HL-60 (cell line): Measurements from ENCODE around the gene CLCN7.

Experiments used
- DNase-seq, 2 experiments: peaks; one replicate each; pipeline ENCODE4 v3.0.0-alpha.2; 2010 to 2020; ENCODE audit warnings: low read depth in 1 of 2, low spot score in 1 of 2
- H3K27ac ChIP-seq: fragments of 250-450 bp; sonication (Bioruptor Pico); replicated peaks from 2 replicates; pipeline ENCODE4 v1.5.1; 2020; ENCODE audit warnings: mild to moderate bottlenecking, moderate library complexity
- H3K27me3 ChIP-seq: fragments of 250-450 bp; sonication (Bioruptor Pico); 2 replicates; pipeline ENCODE4 v1.5.1; 2021; ENCODE audit warnings: mild to moderate bottlenecking, moderate library complexity; ENCODE audit not compliant: insufficient read depth, poor library complexity, severe bottlenecking
- H3K4me3 ChIP-seq: replicated peaks from 2 replicates; pipeline ENCODE4 v1.5.1; 2011; ENCODE audit warnings: mild to moderate bottlenecking, control low read depth, low read length; ENCODE audit not compliant: insufficient read depth
- CTCF ChIP-seq: IDR thresholded peaks from one replicate; pipeline ENCODE4 v1.5.1; 2011; ENCODE audit warnings: low read length, control low read depth, inconsistent platforms; ENCODE audit not compliant: insufficient read depth
- GABPA ChIP-seq: IDR thresholded peaks from 2 replicates; pipeline ENCODE4 v1.6.1; 2012; ENCODE audit warnings: low read depth
- POLR2AphosphoS5 ChIP-seq: IDR thresholded peaks from 2 replicates; pipeline ENCODE4 v1.6.1; 2012; ENCODE audit warnings: low read depth
- REST ChIP-seq: IDR thresholded peaks from 2 replicates; pipeline ENCODE4 v1.6.1; 2012; ENCODE audit warnings: low read depth; ENCODE audit not compliant: insufficient replicate concordance
- SPI1 ChIP-seq: IDR thresholded peaks from 2 replicates; pipeline ENCODE4 v1.6.1; 2012; ENCODE audit warnings: low read depth, mild to moderate bottlenecking, borderline replicate concordance
- long read RNA-seq: library from polyadenylated mRNA; unstranded; transcript quantifications from one replicate; pipeline ENCODE4 v2.0.0, GENCODE V29; 2020

The CLCN7 gene, protein sequence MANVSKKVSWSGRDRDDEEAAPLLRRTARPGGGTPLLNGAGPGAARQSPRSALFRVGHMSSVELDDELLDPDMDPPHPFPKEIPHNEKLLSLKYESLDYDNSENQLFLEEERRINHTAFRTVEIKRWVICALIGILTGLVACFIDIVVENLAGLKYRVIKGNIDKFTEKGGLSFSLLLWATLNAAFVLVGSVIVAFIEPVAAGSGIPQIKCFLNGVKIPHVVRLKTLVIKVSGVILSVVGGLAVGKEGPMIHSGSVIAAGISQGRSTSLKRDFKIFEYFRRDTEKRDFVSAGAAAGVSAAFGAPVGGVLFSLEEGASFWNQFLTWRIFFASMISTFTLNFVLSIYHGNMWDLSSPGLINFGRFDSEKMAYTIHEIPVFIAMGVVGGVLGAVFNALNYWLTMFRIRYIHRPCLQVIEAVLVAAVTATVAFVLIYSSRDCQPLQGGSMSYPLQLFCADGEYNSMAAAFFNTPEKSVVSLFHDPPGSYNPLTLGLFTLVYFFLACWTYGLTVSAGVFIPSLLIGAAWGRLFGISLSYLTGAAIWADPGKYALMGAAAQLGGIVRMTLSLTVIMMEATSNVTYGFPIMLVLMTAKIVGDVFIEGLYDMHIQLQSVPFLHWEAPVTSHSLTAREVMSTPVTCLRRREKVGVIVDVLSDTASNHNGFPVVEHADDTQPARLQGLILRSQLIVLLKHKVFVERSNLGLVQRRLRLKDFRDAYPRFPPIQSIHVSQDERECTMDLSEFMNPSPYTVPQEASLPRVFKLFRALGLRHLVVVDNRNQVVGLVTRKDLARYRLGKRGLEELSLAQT
- long read RNA-seq, full-length matches to known transcripts = 17 of 250 reads
- long read RNA-seq, partial matches to known transcripts = 78 of 250 reads
- long read RNA-seq, other reads (novel, unspliced or antisense) = 155 of 250 reads

DNA sequence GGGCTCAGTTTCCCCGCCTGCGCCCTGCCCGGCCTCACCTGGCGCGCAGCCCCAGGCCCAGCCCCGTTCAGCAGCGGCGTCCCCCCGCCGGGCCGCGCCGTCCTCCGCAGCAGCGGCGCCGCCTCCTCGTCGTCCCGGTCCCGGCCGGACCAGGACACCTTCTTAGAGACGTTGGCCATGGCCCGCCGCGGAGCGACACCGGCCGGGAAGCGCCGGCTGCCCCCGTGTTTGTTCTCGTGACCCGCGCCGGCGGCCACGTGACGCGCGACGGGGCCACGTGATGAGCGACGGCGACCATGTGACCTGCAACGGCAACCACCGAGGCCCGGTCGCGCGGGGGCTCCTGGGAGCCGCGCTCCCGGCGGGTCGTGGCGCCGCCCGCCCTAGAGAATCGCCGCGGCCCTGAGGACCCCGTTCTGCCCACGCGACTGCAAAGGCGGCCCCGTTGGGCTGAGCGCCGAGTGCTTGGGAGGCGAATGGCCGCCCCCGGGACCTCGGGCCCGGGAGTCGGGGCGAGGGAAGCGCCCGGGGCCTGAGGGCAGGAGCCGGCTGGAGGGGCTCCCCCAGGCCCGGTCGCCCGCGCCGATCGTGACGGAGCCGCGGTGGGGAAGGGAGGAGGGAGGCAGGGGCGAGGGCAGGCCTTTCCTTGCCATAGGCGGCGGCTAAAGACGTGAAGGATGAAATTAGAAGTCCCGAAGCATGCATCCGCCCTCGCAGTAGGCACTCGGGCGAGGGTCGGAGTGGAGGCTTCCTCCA, at the start of gene CLCN7:
Gene CLCN7, minus strand, starts transcription at position 233 of the 756 bp plus-strand sequence. Its CDS starts 54 bp downstream, at position 179.
- peak; percentile 43; the same call in 1 of the 2 replicates for TF ChIP-seq POLR2AphosphoS5
- TF ChIP-seq REST = no peak
- peak; percentile 88 to 97 for DNase-seq
- Histone ChIP-seq H3K4me3 (peak within 1 kb of the TSS; percentile 73), H3K27me3 (no peaks in the 10 kb centered on the region), H3K27ac (peak within 1 kb of the TSS; percentile 99)

GRCh38 chr16:1524366-1524765, 49.5 kb upstream of the CLCN7 start:
- no peak for TF ChIP-seq SPI1
- no peak for TF ChIP-seq POLR2AphosphoS5
- no peak for TF ChIP-seq CTCF
- no peak for TF ChIP-seq GABPA
- no peak for TF ChIP-seq REST
- Histone ChIP-seq H3K4me3 (no peak overlapping the region), H3K27me3 (no peaks in the 10 kb centered on the region), H3K27ac (no peak overlapping the region)
- DNase-seq = no peak

GRCh38 chr16:1523581-1524245, 48.9 kb upstream of the CLCN7 start:
- no peak overlapping the region for H3K27ac ChIP-seq
- H3K27me3 ChIP-seq = no peaks in the 10 kb centered on the region
- no peak for DNase-seq
- TF ChIP-seq POLR2AphosphoS5 = no peak
- no peak for TF ChIP-seq GABPA
- TF ChIP-seq SPI1 = no peak
- TF ChIP-seq REST = no peak
- no peak overlapping the region for H3K4me3 ChIP-seq
